Neural crest cell (in vitro differentiated cells): ENCODE measurements around the gene PLD5. TPM values are rescaled to one million over a fixed set of nuclear protein-coding genes. Genes with fewer than 3 reads are reported as not detected.

Experiments used
- DNase-seq: peaks from one replicate; pipeline ENCODE4 v3.0.0; 2021; ENCODE audit warnings: low read depth, mixed read lengths, low spot score
- H3K27ac Mint-ChIP-seq: one replicate; pipeline ENCODE4 v1.8.0; 2021; ENCODE audit warnings: mild to moderate bottlenecking, mixed read lengths; ENCODE audit not compliant: unreplicated experiment
- H3K27me3 Mint-ChIP-seq: 2 replicates; pipeline ENCODE4 v1.8.0; 2021; ENCODE audit warnings: low read depth, mild to moderate bottlenecking, mixed read lengths
- H3K36me3 Mint-ChIP-seq: 2 replicates; pipeline ENCODE4 v1.8.0; 2021; ENCODE audit warnings: low read depth, mild to moderate bottlenecking, mixed read lengths
- H3K4me1 Mint-ChIP-seq: 2 replicates; pipeline ENCODE4 v1.8.0; 2021; ENCODE audit warnings: mixed read lengths
- H3K4me3 Mint-ChIP-seq: one replicate; pipeline ENCODE4 v1.8.0; 2021; ENCODE audit warnings: mild to moderate bottlenecking, mixed read lengths
- H3K9me3 Mint-ChIP-seq: 2 replicates; pipeline ENCODE4 v1.8.0; 2021; ENCODE audit warnings: mixed read lengths
- CTCF ChIP-seq: fragments of 200-600 bp; sonication (generic); conservative IDR thresholded peaks from 2 replicates; pipeline ENCODE4 v1.5.0; 2021; ENCODE audit warnings: antibody characterized with exemption, mild to moderate bottlenecking
- total RNA-seq: library from RNA; stranded (reverse); gene quantifications from 2 replicates; pipeline ENCODE4 v1.2.1, GENCODE V29; 2021

The PLD5 gene
- total RNA-seq, 1 donor from 2014 or later, result 1.1 TPM

- Mint-ChIP-seq H3K4me3 (no peak overlapping the region), H3K4me1 (no peaks in the 10 kb centered on the region), H3K36me3 (no peaks in the 10 kb centered on the region), H3K9me3 (no peaks in the 10 kb centered on the region), H3K27ac (no peak overlapping the region), H3K27me3 (no peaks in the 10 kb centered on the region)
- DNase-seq, result no peak
- no peak for TF ChIP-seq CTCF
Measured at GRCh38 chr1:242056988-242057744, 467.3 kb downstream of the PLD5 start.

GRCh38 chr1:242055749-242056320 lies 468.7 kb downstream of the PLD5 start:
- H3K36me3 Mint-ChIP-seq, result no peaks in the 10 kb centered on the region
- no peak for TF ChIP-seq CTCF
- no peaks in the 10 kb centered on the region for H3K9me3 Mint-ChIP-seq
- H3K4me1 Mint-ChIP-seq, result no peaks in the 10 kb centered on the region
- no peak for DNase-seq
- no peaks in the 10 kb centered on the region for H3K27me3 Mint-ChIP-seq
- H3K4me3 Mint-ChIP-seq, result no peak overlapping the region
- no peak overlapping the region for H3K27ac Mint-ChIP-seq

- TF ChIP-seq CTCF, result no peak
Measured at GRCh38 chr1:242043165-242043564, 481.3 kb downstream of the PLD5 start.

GRCh38 chr1:242034392-242034791 lies 490.1 kb downstream of the PLD5 start:
- Mint-ChIP-seq H3K27ac (no peak overlapping the region), H3K4me1 (no peaks in the 10 kb centered on the region), H3K4me3 (no peak overlapping the region), H3K36me3 (no peaks in the 10 kb centered on the region), H3K9me3 (peaks cover 9% of the 10 kb centered on the region), H3K27me3 (no peaks in the 10 kb centered on the region)
- no peak for TF ChIP-seq CTCF
- DNase-seq, result no peak

More at GRCh38 chr1:242043165-242043564, 481.3 kb downstream of the PLD5 start:
- Mint-ChIP-seq H3K9me3 (peaks cover 4% of the 10 kb centered on the region), H3K36me3 (no peaks in the 10 kb centered on the region), H3K27ac (no peak overlapping the region), H3K4me3 (no peak overlapping the region), H3K27me3 (no peaks in the 10 kb centered on the region), H3K4me1 (no peaks in the 10 kb centered on the region)
- no peak for DNase-seq

GRCh38 chr1:242033447-242033846 lies 491.1 kb downstream of the PLD5 start:
- Mint-ChIP-seq H3K27ac (no peak overlapping the region), H3K4me3 (no peak overlapping the region), H3K4me1 (no peaks in the 10 kb centered on the region), H3K36me3 (no peaks in the 10 kb centered on the region), H3K27me3 (no peaks in the 10 kb centered on the region), H3K9me3 (peaks cover 9% of the 10 kb centered on the region)
- no peak for TF ChIP-seq CTCF
- no peak for DNase-seq
